Testis (tissue), 2 donors: ENCODE data around the gene COIL.

Experiments
- CTCF ChIP-seq, 3 experiments: fragments of 450-650 bp in 2 of 3; fragments of 200-600 bp in 1 of 3; sonication (generic) in 1 of 3; IDR thresholded peaks; one replicate each; pipeline ENCODE4 v1.5.1; 2016 to 2019; ENCODE audit warnings: antibody characterized with exemption in 3 of 3, mild to moderate bottlenecking in 2 of 3, moderate library complexity in 1 of 3
- POLR2A ChIP-seq: fragments of 450-650 bp; IDR thresholded peaks from one replicate; pipeline ENCODE4 v1.6.1; 2017; ENCODE audit warnings: antibody characterized with exemption, mild to moderate bottlenecking, moderate library complexity

DNA sequence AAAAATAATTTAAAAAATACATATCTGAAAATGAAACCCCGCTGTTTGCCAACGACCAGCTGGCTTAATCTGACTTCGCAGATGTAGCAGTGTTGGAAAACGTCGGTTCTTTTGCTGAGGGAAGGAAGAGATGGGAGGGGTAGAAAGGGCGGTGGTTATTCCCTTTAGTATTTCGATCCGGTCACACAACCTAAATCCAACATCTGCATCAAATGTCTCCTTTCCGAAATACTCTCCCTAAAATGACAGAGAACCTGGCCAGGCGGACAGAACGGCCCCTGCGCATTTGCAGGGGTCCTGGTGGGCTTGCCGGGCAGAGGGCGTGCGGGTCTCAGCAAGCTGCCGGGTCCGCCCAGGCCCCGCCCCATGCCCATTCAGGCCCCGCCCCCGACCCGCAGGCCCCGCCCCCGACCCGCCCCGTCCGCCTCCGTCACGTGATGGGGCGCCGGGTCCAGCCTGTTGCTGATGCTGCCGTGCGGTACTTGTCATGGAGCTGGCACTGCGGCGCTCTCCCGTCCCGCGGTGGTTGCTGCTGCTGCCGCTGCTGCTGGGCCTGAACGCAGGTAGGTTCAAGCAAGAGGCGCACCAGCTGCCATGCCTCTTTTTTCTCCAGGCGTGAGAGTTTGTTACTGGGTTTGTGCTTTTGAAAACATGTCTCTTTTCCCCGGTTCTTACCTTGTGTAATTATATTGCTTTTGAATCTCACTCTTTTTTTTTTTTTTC lies 17.0 kb upstream of the COIL start, which contains the start of gene SCPEP1:
- TF ChIP-seq CTCF (IDR thresholded peaks at IDR 0.05), result no peak
- no peak for TF ChIP-seq POLR2A
